Hepatocyte (in vitro differentiated cells): Measurements from ENCODE around the gene GTPBP8. TPM values are rescaled to one million over a fixed set of nuclear protein-coding genes. Genes with fewer than 3 reads are reported as not detected.

Source experiments
- DNase-seq: peaks from one replicate; pipeline ENCODE4 v3.0.0-alpha.2; 2016; ENCODE audit warnings: low spot score
- H2AFZ ChIP-seq: fragments of 200-600 bp; sonication (generic); 2 replicates; pipeline ENCODE4 v1.6.0; 2016; ENCODE audit warnings: antibody characterized with exemption, mild to moderate bottlenecking
- H3K27ac ChIP-seq: fragments of 200-600 bp; sonication (generic); 2 replicates; pipeline ENCODE4 v1.5.1; 2016; ENCODE audit warnings: mild to moderate bottlenecking
- H3K27me3 ChIP-seq: fragments of 200-600 bp; sonication (generic); 2 replicates; pipeline ENCODE4 v1.6.1; 2016
- H3K36me3 ChIP-seq: fragments of 200-600 bp; sonication (generic); replicated peaks from 2 replicates; pipeline ENCODE4 v1.5.1; 2016; ENCODE audit warnings: low read depth; ENCODE audit not compliant: insufficient read depth
- H3K4me1 ChIP-seq: fragments of 200-600 bp; sonication (generic); 2 replicates; pipeline ENCODE4 v1.5.1; 2016; ENCODE audit warnings: mild to moderate bottlenecking, moderate library complexity; ENCODE audit not compliant: insufficient read depth
- H3K4me2 ChIP-seq: fragments of 200-600 bp; sonication (generic); 2 replicates; pipeline ENCODE4 v1.6.0; 2016
- H3K4me3 ChIP-seq: fragments of 200-600 bp; sonication (generic); 2 replicates; pipeline ENCODE4 v1.5.1; 2016; ENCODE audit warnings: mild to moderate bottlenecking
- H3K79me2 ChIP-seq: fragments of 200-600 bp; sonication (generic); 2 replicates; pipeline ENCODE4 v1.6.0; 2017; ENCODE audit warnings: mild to moderate bottlenecking
- H3K9me2 ChIP-seq: fragments of 200-600 bp; sonication (generic); replicated peaks from 2 replicates; pipeline ENCODE4 v1.6.0; 2017; ENCODE audit warnings: mild to moderate bottlenecking; ENCODE audit not compliant: insufficient read depth
- H3K9me3 ChIP-seq: fragments of 200-600 bp; sonication (generic); 2 replicates; pipeline ENCODE4 v1.5.1; 2016; ENCODE audit warnings: low read depth, mild to moderate bottlenecking
- H4K20me1 ChIP-seq: fragments of 200-600 bp; sonication (generic); 2 replicates; pipeline ENCODE4 v1.6.0; 2016; ENCODE audit warnings: mild to moderate bottlenecking; ENCODE audit not compliant: insufficient read depth, poor library complexity, severe bottlenecking
- CTCF ChIP-seq: fragments of 200-600 bp; sonication (generic); IDR thresholded peaks from 2 replicates; pipeline ENCODE4 v1.5.1; 2016; ENCODE audit warnings: antibody characterized with exemption, mild to moderate bottlenecking; ENCODE audit not compliant: poor library complexity
- EZH2 ChIP-seq: fragments of 200-600 bp; sonication (generic); IDR thresholded peaks from 2 replicates; pipeline ENCODE4 v1.6.1; 2016; ENCODE audit warnings: antibody characterized with exemption, mild to moderate bottlenecking, borderline replicate concordance
- EZH2phosphoT487 ChIP-seq: fragments of 200-600 bp; sonication (generic); IDR thresholded peaks from one replicate; pipeline ENCODE4 v1.6.1; 2018; ENCODE audit warnings: antibody characterized with exemption, mild to moderate bottlenecking, low read depth, moderate library complexity; ENCODE audit not compliant: unreplicated experiment, severe bottlenecking
- WGBS: methylation state at CpG from one replicate; pipeline ENCODE4 v1.1.6; 2016; ENCODE audit warnings: low lambda C conversion rate; ENCODE audit errors: missing lambda C conversion rate; 5-methylcytosine and 5-hydroxymethylcytosine counted together
- polyA plus RNA-seq: library from polyadenylated mRNA; unstranded; fragments of >200 nt; fragmentation: Nextera tagmentation; extraction: Ambion mirVana; gene quantifications from 2 replicates; pipeline ENCODE4 v1.2.1, GENCODE V29; 2016
- total RNA-seq: library from RNA; depleted of rRNA; stranded (reverse); fragments of >200 nt; gene quantifications from 2 replicates; pipeline ENCODE4 v1.2.3, GENCODE V29; 2014

Gene GTPBP8
- total and polyA plus RNA-seq, 2 experiments from 2014 or later: 11.8 to 19.1 TPM

GRCh38 chr3:112967425-112967824, 23.4 kb upstream of the GTPBP8 start:
- WGBS: 100% methylated on average over 1 of the region's 1 CpG
- no peak overlapping the region for H2AFZ ChIP-seq
- no peak overlapping the region for H3K27ac ChIP-seq
- no peaks in the 10 kb centered on the region for H3K79me2 ChIP-seq
- TF ChIP-seq EZH2phosphoT487 (no peak), EZH2 (no peak), CTCF (no peak)
- no peaks in the 10 kb centered on the region for H3K4me1 ChIP-seq
- H3K4me2 ChIP-seq: no peak overlapping the region
- H3K36me3 ChIP-seq: no peaks in the 10 kb centered on the region
- no peak overlapping the region for H3K4me3 ChIP-seq
- no peaks in the 10 kb centered on the region for H3K9me3 ChIP-seq
- no peaks in the 10 kb centered on the region for H3K9me2 ChIP-seq
- peaks cover 6% of the 10 kb centered on the region for H3K27me3 ChIP-seq
- H4K20me1 ChIP-seq: no peaks in the 10 kb centered on the region
- DNase-seq: no peak

- Histone ChIP-seq H3K9me3 (no peaks in the 10 kb centered on the region), H3K4me2 (no peak overlapping the region), H3K27me3 (peaks cover 6% of the 10 kb centered on the region), H3K4me1 (no peaks in the 10 kb centered on the region), H2AFZ (no peak overlapping the region), H3K79me2 (no peaks in the 10 kb centered on the region), H4K20me1 (no peaks in the 10 kb centered on the region), H3K27ac (no peak overlapping the region), H3K4me3 (no peak overlapping the region), H3K36me3 (no peaks in the 10 kb centered on the region), H3K9me2 (no peaks in the 10 kb centered on the region)
- TF ChIP-seq EZH2phosphoT487: no peak
- DNase-seq: no peak
- 70% methylated on average over 1 of the region's 1 CpG for WGBS
Observed at GRCh38 chr3:112967828-112968227, 23.0 kb upstream of the GTPBP8 start.

- TF ChIP-seq CTCF (no peak), EZH2phosphoT487 (no peak), EZH2 (no peak)
- H3K4me3 ChIP-seq: no peak overlapping the region
- no peaks in the 10 kb centered on the region for H3K79me2 ChIP-seq
- H3K4me2 ChIP-seq: no peak overlapping the region
- H3K27me3 ChIP-seq: peaks cover 6% of the 10 kb centered on the region
- H3K27ac ChIP-seq: no peak overlapping the region
- H2AFZ ChIP-seq: no peak overlapping the region
- H4K20me1 ChIP-seq: no peaks in the 10 kb centered on the region
- DNase-seq: no peak
- no peaks in the 10 kb centered on the region for H3K4me1 ChIP-seq
- no peaks in the 10 kb centered on the region for H3K36me3 ChIP-seq
- H3K9me2 ChIP-seq: no peaks in the 10 kb centered on the region
- no peaks in the 10 kb centered on the region for H3K9me3 ChIP-seq
Observed at GRCh38 chr3:112972158-112972557, 18.6 kb upstream of the GTPBP8 start.

GRCh38 chr3:112973325-112974177, 17.2 kb upstream of the GTPBP8 start:
- 80% methylated on average over 5 of the region's 5 CpGs for WGBS
- Histone ChIP-seq H2AFZ (no peak overlapping the region), H4K20me1 (no peaks in the 10 kb centered on the region), H3K4me1 (no peaks in the 10 kb centered on the region), H3K27ac (no peak overlapping the region), H3K9me3 (no peaks in the 10 kb centered on the region), H3K4me2 (no peak overlapping the region), H3K9me2 (no peaks in the 10 kb centered on the region), H3K27me3 (peaks cover 6% of the 10 kb centered on the region), H3K79me2 (no peaks in the 10 kb centered on the region), H3K4me3 (no peak overlapping the region), H3K36me3 (no peaks in the 10 kb centered on the region)
- no peak for DNase-seq
- TF ChIP-seq EZH2phosphoT487 (no peak), CTCF (no peak), EZH2 (no peak)
